OCI-LY3 (cell line): ENCODE results near the gene TNF.

Experiments used
- H2AFZ ChIP-seq: fragments of 200-600, 300-600 bp; shearing (Covaris generic); 2 replicates; pipeline ENCODE4 v1.6.0; 2014; ENCODE audit warnings: antibody characterized with exemption, low read depth, low read length
- H3K27ac ChIP-seq: fragments of 200-600, 300-600 bp; sonication (generic); 2 replicates; pipeline ENCODE4 v1.5.1; 2014; ENCODE audit warnings: mild to moderate bottlenecking, low read length, moderate library complexity, mixed read lengths
- H3K27me3 ChIP-seq: fragments of 200-600, 300-600 bp; sonication (generic); 2 replicates; pipeline ENCODE4 v1.6.1; 2014; ENCODE audit warnings: low read depth, low read length, mixed read lengths
- H3K36me3 ChIP-seq: fragments of 200-600, 300-600 bp; sonication (generic); replicated peaks from 2 replicates; pipeline ENCODE3; 2014; ENCODE audit warnings: low read depth, low read length, mixed read lengths
- H3K4me1 ChIP-seq: fragments of 300-600, 200-600 bp; sonication (generic); 2 replicates; pipeline ENCODE4 v1.6.1; 2014; ENCODE audit warnings: low read length, mixed read lengths
- H3K4me2 ChIP-seq: fragments of 200-600, 300-600 bp; sonication (generic); 2 replicates; pipeline ENCODE4 v1.6.1; 2014; ENCODE audit warnings: low read length, mixed read lengths
- H3K4me3 ChIP-seq: fragments of 300-600, 200-600 bp; sonication (generic); 2 replicates; pipeline ENCODE4 v1.5.1; 2014; ENCODE audit warnings: antibody characterized with exemption, mild to moderate bottlenecking, low read length, moderate library complexity
- H3K79me2 ChIP-seq: fragments of 300-600, 200-600 bp; shearing (Covaris generic); 2 replicates; pipeline ENCODE4 v1.6.1; 2014; ENCODE audit warnings: mild to moderate bottlenecking, low read length, mixed read lengths
- H3K9ac ChIP-seq: fragments of 300-600, 200-600 bp; shearing (Covaris generic); 2 replicates; pipeline ENCODE4 v1.6.0; 2014; ENCODE audit warnings: mild to moderate bottlenecking, low read length, moderate library complexity
- H3K9me3 ChIP-seq: fragments of 200-600, 300-600 bp; shearing (Covaris generic); 2 replicates; pipeline ENCODE4 v1.6.1; 2014; ENCODE audit warnings: low read length, mixed read lengths; ENCODE audit not compliant: insufficient read depth
- H4K20me1 ChIP-seq: fragments of 200-600, 300-600 bp; sonication (generic); 2 replicates; pipeline ENCODE4 v1.6.1; 2016; ENCODE audit warnings: low read length, mixed read lengths; ENCODE audit not compliant: insufficient read depth
- EZH2phosphoT487 ChIP-seq: fragments of 200-600 bp; shearing (Covaris generic); IDR thresholded peaks from 2 replicates; pipeline ENCODE4 v1.6.1; 2018; ENCODE audit warnings: antibody characterized with exemption, mixed run types, low read depth
- TF ChIP-seq, protein P1 (sequence below): fragments of 200-600, 300-600 bp; sonication (generic); IDR thresholded peaks from 2 replicates; pipeline ENCODE4 v1.5.1; 2014; ENCODE audit warnings: antibody characterized with exemption, low read length, low read depth

Gene TNF

DNA sequence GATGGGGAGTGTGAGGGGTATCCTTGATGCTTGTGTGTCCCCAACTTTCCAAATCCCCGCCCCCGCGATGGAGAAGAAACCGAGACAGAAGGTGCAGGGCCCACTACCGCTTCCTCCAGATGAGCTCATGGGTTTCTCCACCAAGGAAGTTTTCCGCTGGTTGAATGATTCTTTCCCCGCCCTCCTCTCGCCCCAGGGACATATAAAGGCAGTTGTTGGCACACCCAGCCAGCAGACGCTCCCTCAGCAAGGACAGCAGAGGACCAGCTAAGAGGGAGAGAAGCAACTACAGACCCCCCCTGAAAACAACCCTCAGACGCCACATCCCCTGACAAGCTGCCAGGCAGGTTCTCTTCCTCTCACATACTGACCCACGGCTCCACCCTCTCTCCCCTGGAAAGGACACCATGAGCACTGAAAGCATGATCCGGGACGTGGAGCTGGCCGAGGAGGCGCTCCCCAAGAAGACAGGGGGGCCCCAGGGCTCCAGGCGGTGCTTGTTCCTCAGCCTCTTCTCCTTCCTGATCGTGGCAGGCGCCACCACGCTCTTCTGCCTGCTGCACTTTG, at the start of gene TNF:
Gene TNF (plus strand): TSS at position 231 of the 567 bp plus-strand sequence. CDS start 177 bp downstream, at position 408.
- Histone ChIP-seq H3K4me3 (peak within 1 kb of the TSS; percentile 98), H4K20me1 (peaks cover 26% of the 10 kb centered on the region), H3K9ac (peak within 1 kb of the TSS; percentile 92), H3K4me2 (peak within 1 kb of the TSS; percentile 100), H2AFZ (no peak within 1 kb of the TSS), H3K27me3 (no peaks in the 10 kb centered on the region), H3K27ac (peak within 1 kb of the TSS; percentile 100), H3K36me3 (peaks cover 51% of the 10 kb centered on the region), H3K4me1 (peaks cover 60% of the 10 kb centered on the region), H3K9me3 (no peaks in the 10 kb centered on the region), H3K79me2 (peaks cover 99% of the 10 kb centered on the region)
- no peak for TF ChIP-seq EZH2phosphoT487
- TF ChIP-seq, protein P1, sequence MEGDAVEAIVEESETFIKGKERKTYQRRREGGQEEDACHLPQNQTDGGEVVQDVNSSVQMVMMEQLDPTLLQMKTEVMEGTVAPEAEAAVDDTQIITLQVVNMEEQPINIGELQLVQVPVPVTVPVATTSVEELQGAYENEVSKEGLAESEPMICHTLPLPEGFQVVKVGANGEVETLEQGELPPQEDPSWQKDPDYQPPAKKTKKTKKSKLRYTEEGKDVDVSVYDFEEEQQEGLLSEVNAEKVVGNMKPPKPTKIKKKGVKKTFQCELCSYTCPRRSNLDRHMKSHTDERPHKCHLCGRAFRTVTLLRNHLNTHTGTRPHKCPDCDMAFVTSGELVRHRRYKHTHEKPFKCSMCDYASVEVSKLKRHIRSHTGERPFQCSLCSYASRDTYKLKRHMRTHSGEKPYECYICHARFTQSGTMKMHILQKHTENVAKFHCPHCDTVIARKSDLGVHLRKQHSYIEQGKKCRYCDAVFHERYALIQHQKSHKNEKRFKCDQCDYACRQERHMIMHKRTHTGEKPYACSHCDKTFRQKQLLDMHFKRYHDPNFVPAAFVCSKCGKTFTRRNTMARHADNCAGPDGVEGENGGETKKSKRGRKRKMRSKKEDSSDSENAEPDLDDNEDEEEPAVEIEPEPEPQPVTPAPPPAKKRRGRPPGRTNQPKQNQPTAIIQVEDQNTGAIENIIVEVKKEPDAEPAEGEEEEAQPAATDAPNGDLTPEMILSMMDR = no peak

DNA sequence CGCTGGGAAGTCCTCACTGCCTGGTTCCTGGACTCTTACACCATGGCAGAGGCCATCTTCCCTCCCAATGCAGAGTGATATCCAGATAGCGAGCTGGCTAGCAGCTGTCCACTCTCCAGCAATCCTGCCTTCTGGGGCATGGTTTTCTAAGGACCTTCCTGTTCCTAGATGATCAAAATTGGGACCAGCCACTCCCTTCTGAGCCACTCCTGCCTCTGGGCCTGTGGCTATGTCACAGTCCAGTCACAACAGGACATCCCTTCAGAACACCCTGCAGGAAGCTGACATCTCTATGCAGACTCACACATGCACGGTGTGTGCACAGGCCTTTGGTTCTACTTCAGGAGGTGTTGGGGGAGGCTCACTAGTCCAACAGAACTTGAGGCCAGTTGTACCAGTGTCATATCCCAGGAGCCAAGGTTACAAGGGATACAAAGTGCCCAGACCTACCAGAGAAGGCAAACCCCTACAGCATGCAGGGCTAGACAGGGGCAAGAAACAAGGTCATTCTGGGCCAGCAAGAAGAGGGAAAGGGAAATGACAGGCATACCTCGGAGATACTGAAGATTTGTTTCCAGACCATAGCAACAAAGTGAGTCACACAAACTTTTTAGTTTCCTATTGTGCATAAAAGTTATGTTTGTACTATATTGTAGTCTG, 49.3 kb upstream of the TNF start:
- Histone ChIP-seq H3K4me2 (no peak overlapping the region), H2AFZ (no peak overlapping the region), H3K27ac (no peak overlapping the region), H3K9ac (no peak overlapping the region), H4K20me1 (peaks cover 11% of the 10 kb centered on the region), H3K36me3 (peaks cover 4% of the 10 kb centered on the region), H3K79me2 (no peaks in the 10 kb centered on the region), H3K9me3 (no peaks in the 10 kb centered on the region), H3K4me1 (no peaks in the 10 kb centered on the region), H3K4me3 (no peak overlapping the region), H3K27me3 (no peaks in the 10 kb centered on the region)
- TF ChIP-seq EZH2phosphoT487 = no peak
- TF ChIP-seq, protein P1 = no peak

DNA sequence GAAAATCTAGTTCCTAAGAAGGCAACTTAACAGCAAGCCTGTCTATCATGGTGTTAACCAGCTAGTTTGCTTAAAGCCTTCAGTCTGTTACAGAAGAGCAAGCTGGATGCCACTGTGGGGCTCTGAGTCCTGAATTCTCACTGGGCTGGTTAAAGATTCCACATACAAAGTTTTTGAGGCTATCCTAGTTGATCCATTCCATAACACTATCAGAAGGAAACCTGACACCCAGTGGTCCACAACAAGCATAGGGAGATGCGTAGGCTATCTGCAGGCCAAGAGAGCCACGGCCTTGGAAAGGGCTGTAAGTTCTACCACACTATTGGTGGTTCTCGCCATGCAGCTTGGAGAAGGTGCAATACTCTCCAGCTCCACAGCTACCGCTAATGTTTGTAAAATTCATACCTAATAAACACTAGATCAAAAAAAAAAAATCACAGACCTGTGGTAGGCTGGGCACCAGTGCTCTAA, 47.0 kb upstream of the TNF start:
- H3K9ac ChIP-seq = no peak overlapping the region
- no peak overlapping the region for H3K4me3 ChIP-seq
- TF ChIP-seq, protein P1 = no peak
- no peak for TF ChIP-seq EZH2phosphoT487
- no peaks in the 10 kb centered on the region for H3K79me2 ChIP-seq
- peaks cover 15% of the 10 kb centered on the region for H3K36me3 ChIP-seq
- H3K4me1 ChIP-seq = no peaks in the 10 kb centered on the region
- H2AFZ ChIP-seq = no peak overlapping the region
- no peak overlapping the region for H3K27ac ChIP-seq
- H3K9me3 ChIP-seq = no peaks in the 10 kb centered on the region
- H3K4me2 ChIP-seq = no peak overlapping the region
- peaks cover 19% of the 10 kb centered on the region for H4K20me1 ChIP-seq
- H3K27me3 ChIP-seq = no peaks in the 10 kb centered on the region

DNA sequence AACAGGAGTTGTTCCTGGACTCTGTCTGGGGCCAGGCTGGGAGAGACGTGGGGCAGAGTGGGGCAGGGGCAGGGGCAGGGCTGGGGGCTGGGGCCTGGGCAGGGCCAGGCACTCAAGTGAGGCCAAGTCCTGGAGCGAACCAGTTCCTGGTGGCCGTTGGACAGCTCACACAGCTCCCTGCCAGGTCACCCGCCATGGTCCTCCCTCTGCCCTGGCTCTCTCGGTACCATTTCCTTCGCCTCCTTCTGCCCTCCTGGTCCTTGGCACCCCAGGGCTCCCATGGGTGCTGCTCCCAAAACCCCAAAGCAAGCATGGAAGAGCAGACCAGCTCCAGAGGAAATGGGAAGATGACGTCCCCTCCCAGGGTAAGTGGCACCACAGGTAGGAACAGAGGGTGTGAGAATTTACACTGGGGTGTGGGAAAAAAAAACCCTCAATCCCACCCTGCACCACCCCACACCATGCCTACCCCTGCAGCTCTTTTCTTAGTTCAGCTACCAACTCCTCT, 46.5 kb upstream of the TNF start, which contains the start of gene MCCD1:
Gene MCCD1 (plus strand): TSS at position 142 of the 508 bp plus-strand sequence. CDS start 53 bp downstream, at position 195.
- Histone ChIP-seq H3K9me3 (no peaks in the 10 kb centered on the region), H3K4me1 (no peaks in the 10 kb centered on the region), H3K27me3 (no peaks in the 10 kb centered on the region), H3K4me2 (no peak within 1 kb of the TSS), H3K9ac (no peak within 1 kb of the TSS), H4K20me1 (peaks cover 20% of the 10 kb centered on the region), H3K79me2 (no peaks in the 10 kb centered on the region), H3K27ac (no peak within 1 kb of the TSS), H2AFZ (no peak within 1 kb of the TSS), H3K36me3 (peaks cover 19% of the 10 kb centered on the region), H3K4me3 (no peak within 1 kb of the TSS)
- TF ChIP-seq EZH2phosphoT487 = no peak
- TF ChIP-seq, protein P1 = no peak
